B cell (primary cell): ENCODE results near the gene KCNJ14. TPM values are rescaled to one million over a fixed set of nuclear protein-coding genes. Genes with fewer than 3 reads are reported as not detected.

Experiments
- ATAC-seq: fragments of 200-7000 bp; cut with Tn5 transposase; one replicate; pipeline ENCODE4 v1.10.0; 2021; ENCODE audit warnings: low read depth, mild to moderate bottlenecking, moderate number of reproducible peaks, moderate library complexity
- CTCF ChIA-PET: fragments of 350-600 bp; sonication (Branson Sonifier 250); formaldehyde crosslinking; loops from one replicate; lab custom pipeline; 2021; ENCODE audit warnings: antibody characterized with exemption, inconsistent platforms; lab: Charles Lee
- POLR2A ChIA-PET: fragments of 350-600 bp; sonication (Branson Sonifier 250); formaldehyde crosslinking; loops from one replicate; lab custom pipeline; 2021; ENCODE audit warnings: antibody characterized with exemption; lab: Charles Lee
- DNase-seq: peaks from one replicate; pipeline ENCODE4 v3.0.0; 2013
- H2AFZ ChIP-seq: 2 replicates; pipeline ENCODE4 v1.6.1; 2012; ENCODE audit warnings: mild to moderate bottlenecking, low read depth, low read length; ENCODE audit not compliant: insufficient read depth, poor library complexity, severe bottlenecking
- H3K27ac ChIP-seq, 2 donors: 1 replicate in 1 of 2; 2 replicates in 1 of 2; pipeline ENCODE4 v1.5.1; 2012 to 2013; ENCODE audit warnings: low read length in 2 of 2, mild to moderate bottlenecking in 2 of 2, moderate library complexity in 1 of 2
- H3K27me3 ChIP-seq, 4 experiments: fragments of 200-600 bp in 1 of 4; sonication (generic) in 1 of 4; replicated peaks in 1 of 4; 1 replicate in 2 of 4; 2 replicates in 2 of 4; pipeline versions ENCODE4 v1.6.1 to v1.7.0; 2013 to 2016; ENCODE audit warnings: low read length in 3 of 4, mild to moderate bottlenecking in 2 of 4, mixed read lengths in 1 of 4, moderate library complexity in 1 of 4; ENCODE audit not compliant: insufficient read depth in 4 of 4, control insufficient read depth in 3 of 4; ENCODE audit errors: control extremely low read depth in 1 of 4
- H3K36me3 ChIP-seq, 2 experiments: replicated peaks in 1 of 2; 1 replicate in 1 of 2; 2 replicates in 1 of 2; pipeline versions ENCODE4 v1.6.1 to v1.7.1; 2013; ENCODE audit warnings: low read length in 1 of 2; ENCODE audit not compliant: insufficient read depth in 2 of 2, control insufficient read depth in 1 of 2; ENCODE audit errors: control extremely low read depth in 1 of 2, extremely low read depth in 1 of 2
- H3K4me1 ChIP-seq, 2 donors: fragments of 200-600 bp in 1 of 2; sonication (generic) in 1 of 2; 1 replicate in 1 of 2; 2 replicates in 1 of 2; pipeline versions ENCODE4 v1.5.1 to v1.6.1; 2013 to 2017; ENCODE audit warnings: low read length in 2 of 2; ENCODE audit not compliant: control insufficient read depth in 2 of 2, insufficient read depth in 2 of 2
- H3K4me2 ChIP-seq: replicated peaks from 2 replicates; pipeline ENCODE3; 2012; ENCODE audit warnings: mild to moderate bottlenecking, low read depth, low read length; ENCODE audit not compliant: poor library complexity, severe bottlenecking
- H3K4me3 ChIP-seq, 5 experiments: fragments of 200-600 bp in 1 of 5; sonication (generic) in 1 of 5; 1 replicate in 3 of 5; 2 replicates in 2 of 5; pipeline versions ENCODE4 v1.5.1 to v1.7.0; 2011 to 2016; ENCODE audit warnings: low read length in 4 of 5, mild to moderate bottlenecking in 4 of 5, low read depth in 2 of 5, control low read depth in 1 of 5, moderate library complexity in 1 of 5; ENCODE audit not compliant: insufficient read depth in 1 of 5; ENCODE audit errors: control extremely low read depth in 1 of 5, extremely low read depth in 1 of 5
- H3K79me2 ChIP-seq: fragments of 200-600 bp; sonication (generic); one replicate; pipeline ENCODE4 v1.6.0; 2016; ENCODE audit warnings: low read length; ENCODE audit not compliant: control insufficient read depth, insufficient read depth
- H3K9ac ChIP-seq: fragments of 200-600 bp; sonication (generic); 2 replicates; pipeline ENCODE4 v1.6.1; 2017; ENCODE audit warnings: mild to moderate bottlenecking, low read length, moderate library complexity
- H3K9me3 ChIP-seq, 3 donors: one replicate each; pipeline versions ENCODE4 v1.6.1 to v1.7.1; 2013; ENCODE audit warnings: low read length in 2 of 3; ENCODE audit not compliant: control insufficient read depth in 2 of 3, insufficient read depth in 1 of 3; ENCODE audit errors: control extremely low read depth in 1 of 3
- H4K20me1 ChIP-seq: 2 replicates; pipeline ENCODE4 v1.6.0; 2012; ENCODE audit warnings: mild to moderate bottlenecking, low read length; ENCODE audit not compliant: insufficient read depth, control insufficient read depth, poor library complexity, severe bottlenecking
- H3K27ac Mint-ChIP-seq: one replicate; pipeline ENCODE4 v1.8.0; 2021; ENCODE audit warnings: mixed read lengths
- H3K27me3 Mint-ChIP-seq: one replicate; pipeline ENCODE4 v1.8.0; 2021; ENCODE audit warnings: mixed read lengths
- H3K4me1 Mint-ChIP-seq: one replicate; pipeline ENCODE4 v1.8.0; 2021; ENCODE audit warnings: mixed read lengths
- H3K4me3 Mint-ChIP-seq: one replicate; pipeline ENCODE4 v1.8.0; 2021; ENCODE audit warnings: mixed read lengths
- H3K9me3 Mint-ChIP-seq: one replicate; pipeline ENCODE4 v1.8.0; 2022; ENCODE audit warnings: mixed read lengths; ENCODE audit not compliant: insufficient read depth
- CTCF ChIP-seq: fragments of 200-600 bp; IDR thresholded peaks from one replicate; pipeline ENCODE4 v1.8.0; 2022; ENCODE audit warnings: antibody characterized with exemption, mild to moderate bottlenecking
- EZH2 ChIP-seq: IDR thresholded peaks from 2 replicates; pipeline ENCODE4 v1.6.1; 2012; ENCODE audit warnings: borderline replicate concordance, low read depth, mild to moderate bottlenecking, moderate library complexity, low read length; ENCODE audit not compliant: insufficient read depth, poor library complexity, severe bottlenecking
- WGBS: methylation state at CpG from one replicate; pipeline ENCODE4 v1.1.5; 2013; ENCODE audit warnings: missing lambda C conversion rate; ENCODE audit not compliant: insufficient coverage; 5-methylcytosine and 5-hydroxymethylcytosine counted together
- intact Hi-C: fragments of 100-400 bp; cut with micrococcal nuclease; formaldehyde crosslinking; loops from one replicate; pipeline ENCODE4 v1.10.0; 2022
- polyA plus RNA-seq: library from polyadenylated mRNA; depleted of rRNA; stranded (reverse); fragments of >200 nt; gene quantifications from 2 replicates; pipeline ENCODE4 v1.2.3, GENCODE V29; 2012
- total RNA-seq, 2 donors: library from RNA; stranded (reverse); fragments of 120-200 nt in 1 of 2; gene quantifications; 1 replicate in 1 of 2; 2 replicates in 1 of 2; pipeline versions ENCODE4 v1.2.3 to v1.2.4, GENCODE V29; 2013 to 2022

KCNJ14 gene
- total and polyA plus RNA-seq, 2 donors (not counting 1 experiment from before 2014, with no cell fraction given), result 1.5 to 2.3 TPM

- 45% methylated on average over 42 of the region's 59 CpGs for WGBS
- Mint-ChIP-seq H3K4me1 (peaks cover 29% of the 10 kb centered on the region), H3K27me3 (peaks cover 22% of the 10 kb centered on the region), H3K4me3 (no peak overlapping the region), H3K9me3 (no peaks in the 10 kb centered on the region), H3K27ac (no peak overlapping the region)
- H2AFZ ChIP-seq, result no peak overlapping the region
- no peaks in the 10 kb centered on the region for H3K79me2 ChIP-seq
- peaks cover 0 to 56% (median 25%) of the 10 kb centered on the region in 4 experiments for H3K27me3 ChIP-seq
- TF ChIP-seq EZH2 (no peak), CTCF (no peak)
- H3K27ac ChIP-seq, result no peak overlapping the region
- H3K9ac ChIP-seq, result no peak overlapping the region
- POLR2A ChIA-PET, result no interaction called here
- ATAC-seq (no peak), DNase-seq (peak; percentile 27)
- H3K4me2 ChIP-seq, result peak overlapping the region; percentile 62
- no peaks in the 10 kb centered on the region for H3K36me3 ChIP-seq
- H3K4me3 ChIP-seq, result no peak overlapping the region
- no peaks in the 10 kb centered on the region for H4K20me1 ChIP-seq
- CTCF ChIA-PET, result interaction anchor here (2.6 kb wide), 1 partner anchor 10 kb away, joined by 8 read pairs; no protein-coding TSS in a partner anchor
- intact Hi-C loops, result loop anchor here (10.0 kb wide), 1 partner anchor 104 kb away; the partner anchor contains the start of genes GRIN2D and KDELR1
- peaks cover 0 to 25% (median 0%) of the 10 kb centered on the region in 3 donors for H3K9me3 ChIP-seq
- H3K4me1 ChIP-seq, result peaks cover 39 to 42% of the 10 kb centered on the region in 2 donors
These were observed 43.4 kb downstream of the KCNJ14 start for GRCh38 chr19:48498595-48499311.
